BE2C (cell line): ENCODE results near the gene SP7.
A peak's percentile ranks its signal among the peaks of the same experiment; 100 is the strongest.
"Not testable (repeated sequence)": the region's sequence is repeated elsewhere in the genome, so short reads cannot be mapped to it uniquely, and the experiment has no call there.

ENCODE experiments used
- DNase-seq: peaks from one replicate; pipeline ENCODE4 v3.0.0-alpha.2; 2020
- H3K27me3 ChIP-seq: fragments of 250-450 bp; sonication (Bioruptor Pico); 2 replicates; pipeline ENCODE4 v1.5.1; 2020; ENCODE audit warnings: mild to moderate bottlenecking
- H3K36me3 ChIP-seq: fragments of 250-450 bp; sonication (Bioruptor Pico); 2 replicates; pipeline ENCODE4 v1.5.1; 2020; ENCODE audit warnings: mild to moderate bottlenecking
- H3K4me1 ChIP-seq: fragments of 250-450 bp; sonication (Bioruptor Pico); 2 replicates; pipeline ENCODE4 v1.5.1; 2020
- H3K4me3 ChIP-seq: 2 replicates; pipeline ENCODE4 v1.5.1; 2011; ENCODE audit warnings: low read depth, low read length
- H3K9me3 ChIP-seq: fragments of 250-450 bp; sonication (Bioruptor Pico); 2 replicates; pipeline ENCODE4 v1.5.1; 2020
- TF ChIP-seq, protein P1 (sequence below): IDR thresholded peaks from 2 replicates; pipeline ENCODE4 v1.5.1; 2012; ENCODE audit warnings: mild to moderate bottlenecking, low read depth, low read length

Gene SP7

DNA sequence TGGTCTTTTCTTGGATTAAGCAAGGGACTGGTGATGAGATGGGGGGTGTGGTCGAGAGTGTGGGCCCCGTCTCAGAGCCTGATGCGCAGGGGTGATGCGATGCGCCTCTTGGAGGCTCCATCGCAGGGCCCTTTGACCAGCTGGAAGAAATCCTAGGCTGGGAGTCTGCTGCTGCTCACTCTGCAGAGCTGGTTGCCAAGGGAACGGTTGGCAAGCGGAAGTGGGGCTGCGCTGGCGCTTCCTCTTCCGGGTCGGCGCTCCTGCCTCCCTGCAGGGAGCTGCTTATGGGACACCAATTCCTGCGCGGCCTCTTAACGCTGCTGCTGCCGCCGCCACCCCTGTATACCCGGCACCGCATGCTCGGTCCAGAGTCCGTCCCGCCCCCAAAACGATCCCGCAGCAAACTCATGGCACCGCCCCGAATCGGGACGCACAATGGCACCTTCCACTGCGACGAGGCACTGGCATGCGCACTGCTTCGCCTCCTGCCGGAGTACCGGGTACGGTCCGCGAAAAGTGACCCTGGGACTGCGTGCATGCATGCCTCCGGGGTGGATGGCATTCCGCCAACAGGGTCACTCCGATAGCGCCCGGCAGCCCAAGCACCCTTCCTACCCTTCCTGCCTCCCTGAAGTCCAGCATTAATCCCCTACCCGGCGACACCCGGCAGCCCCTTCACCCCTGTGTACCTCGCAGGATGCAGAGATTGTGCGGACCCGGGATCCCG, 36.5 kb downstream of the SP7 start, which contains the start of gene MYG1:
TSS of gene MYG1 (plus strand) at position 242 of the 727 bp plus-strand sequence. CDS start at position 285, 43 bp downstream.
- TF ChIP-seq, protein P1, sequence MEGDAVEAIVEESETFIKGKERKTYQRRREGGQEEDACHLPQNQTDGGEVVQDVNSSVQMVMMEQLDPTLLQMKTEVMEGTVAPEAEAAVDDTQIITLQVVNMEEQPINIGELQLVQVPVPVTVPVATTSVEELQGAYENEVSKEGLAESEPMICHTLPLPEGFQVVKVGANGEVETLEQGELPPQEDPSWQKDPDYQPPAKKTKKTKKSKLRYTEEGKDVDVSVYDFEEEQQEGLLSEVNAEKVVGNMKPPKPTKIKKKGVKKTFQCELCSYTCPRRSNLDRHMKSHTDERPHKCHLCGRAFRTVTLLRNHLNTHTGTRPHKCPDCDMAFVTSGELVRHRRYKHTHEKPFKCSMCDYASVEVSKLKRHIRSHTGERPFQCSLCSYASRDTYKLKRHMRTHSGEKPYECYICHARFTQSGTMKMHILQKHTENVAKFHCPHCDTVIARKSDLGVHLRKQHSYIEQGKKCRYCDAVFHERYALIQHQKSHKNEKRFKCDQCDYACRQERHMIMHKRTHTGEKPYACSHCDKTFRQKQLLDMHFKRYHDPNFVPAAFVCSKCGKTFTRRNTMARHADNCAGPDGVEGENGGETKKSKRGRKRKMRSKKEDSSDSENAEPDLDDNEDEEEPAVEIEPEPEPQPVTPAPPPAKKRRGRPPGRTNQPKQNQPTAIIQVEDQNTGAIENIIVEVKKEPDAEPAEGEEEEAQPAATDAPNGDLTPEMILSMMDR: peak; percentile 25; the same call in 1 of the 2 replicates
- Histone ChIP-seq H3K9me3 (no peaks in the 10 kb centered on the region), H3K4me3 (peak within 1 kb of the TSS; percentile 97), H3K4me1 (peaks cover 3% of the 10 kb centered on the region), H3K36me3 (peaks cover 33% of the 10 kb centered on the region), H3K27me3 (no peaks in the 10 kb centered on the region)
- peak; percentile 95 for DNase-seq

DNA sequence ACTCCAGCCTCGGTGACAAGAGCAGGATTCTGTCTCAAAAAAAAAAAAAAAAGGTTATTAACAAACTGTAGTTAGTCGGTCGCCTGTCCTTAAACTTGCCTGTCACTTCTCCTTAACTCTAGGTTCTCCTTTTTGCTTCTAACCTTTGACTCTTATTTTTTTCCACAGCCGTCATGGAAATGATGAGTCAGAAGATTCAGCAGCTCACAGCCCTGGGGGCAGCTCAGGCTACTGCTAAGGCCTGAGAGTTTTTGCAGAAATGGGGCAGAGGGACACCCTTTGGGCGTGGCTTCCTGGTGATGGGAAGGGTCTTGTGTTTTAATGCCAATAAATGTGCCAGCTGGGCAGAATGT, 37.1 kb downstream of the SP7 start:
- H3K36me3 ChIP-seq: peaks cover 38% of the 10 kb centered on the region
- TF ChIP-seq, protein P1: no peak
- peaks cover 3% of the 10 kb centered on the region for H3K4me1 ChIP-seq
- H3K4me3 ChIP-seq: peak overlapping the region; percentile 97
- no peaks in the 10 kb centered on the region for H3K27me3 ChIP-seq
- DNase-seq: no peak
- H3K9me3 ChIP-seq: no peaks in the 10 kb centered on the region

DNA sequence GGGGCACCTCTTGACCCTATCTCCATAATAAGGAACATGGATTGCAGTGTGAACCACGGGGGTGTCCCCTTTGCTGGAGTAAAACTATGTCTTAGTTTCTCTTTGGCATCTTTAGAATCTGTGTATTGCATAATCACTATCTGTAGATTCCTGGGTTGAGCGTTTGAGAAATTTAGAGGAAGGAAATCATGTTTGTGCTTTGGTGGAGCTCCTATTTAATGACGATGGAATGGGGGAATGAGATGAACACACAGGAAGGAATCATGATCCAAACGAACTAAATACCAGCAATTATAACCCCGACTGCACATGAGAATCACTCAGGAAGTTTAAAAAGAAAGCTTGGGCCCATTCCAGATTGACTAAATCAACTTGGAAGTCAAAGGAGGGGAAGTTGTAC, 38.0 kb downstream of the SP7 start:
- no peak for DNase-seq
- TF ChIP-seq, protein P1: no peak
- Histone ChIP-seq H3K4me1 (peaks cover 3% of the 10 kb centered on the region), H3K4me3 (no peak overlapping the region), H3K36me3 (peaks cover 40% of the 10 kb centered on the region), H3K9me3 (no peaks in the 10 kb centered on the region), H3K27me3 (no peaks in the 10 kb centered on the region)

DNA sequence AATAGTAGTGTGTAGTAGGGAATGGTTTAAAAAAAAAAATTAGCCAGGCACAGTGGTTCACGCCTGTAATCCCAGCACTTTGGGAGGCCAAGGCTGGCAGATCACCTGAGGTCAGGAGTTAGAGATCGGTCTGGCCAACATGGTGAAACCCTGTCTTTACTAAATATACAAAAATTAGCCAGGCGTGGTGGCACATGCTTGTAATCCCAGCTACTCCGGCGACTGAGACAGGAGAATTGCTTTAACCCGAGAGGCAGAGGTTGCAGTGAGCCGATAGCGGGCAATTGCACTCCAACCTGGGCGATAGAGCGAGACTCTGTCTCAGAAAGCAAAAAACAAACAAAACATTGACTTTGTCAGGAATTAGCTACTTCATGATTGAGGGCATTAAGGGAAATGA, 39.0 kb downstream of the SP7 start:
- H3K4me3 ChIP-seq, DNase-seq, H3K4me1 ChIP-seq, H3K9me3 ChIP-seq, H3K27me3 ChIP-seq: not testable (repeated sequence)
- H3K36me3 ChIP-seq: peaks cover 42% of the 10 kb centered on the region

DNA sequence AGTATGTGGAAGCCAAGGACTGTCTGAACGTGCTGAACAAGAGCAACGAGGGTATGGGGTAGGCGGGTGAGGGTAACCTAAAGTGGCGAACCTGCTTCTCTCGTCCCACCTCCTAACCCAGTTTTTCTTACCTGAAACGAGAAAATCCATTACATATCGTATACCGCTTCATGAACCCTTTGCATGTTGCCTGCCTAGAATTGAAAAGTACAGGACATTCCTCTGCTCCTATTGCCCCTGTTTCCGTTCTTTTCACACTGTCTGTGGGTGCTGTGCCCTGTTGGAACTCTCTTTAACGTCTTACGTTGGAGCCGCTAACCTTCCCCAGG, 40.3 kb downstream of the SP7 start:
- H3K4me3 ChIP-seq: peak overlapping the region; percentile 100
- H3K4me1 ChIP-seq: peaks cover 3% of the 10 kb centered on the region
- peaks cover 40% of the 10 kb centered on the region for H3K36me3 ChIP-seq
- no peaks in the 10 kb centered on the region for H3K27me3 ChIP-seq
- TF ChIP-seq, protein P1: no peak
- DNase-seq: no peak
- no peaks in the 10 kb centered on the region for H3K9me3 ChIP-seq

DNA sequence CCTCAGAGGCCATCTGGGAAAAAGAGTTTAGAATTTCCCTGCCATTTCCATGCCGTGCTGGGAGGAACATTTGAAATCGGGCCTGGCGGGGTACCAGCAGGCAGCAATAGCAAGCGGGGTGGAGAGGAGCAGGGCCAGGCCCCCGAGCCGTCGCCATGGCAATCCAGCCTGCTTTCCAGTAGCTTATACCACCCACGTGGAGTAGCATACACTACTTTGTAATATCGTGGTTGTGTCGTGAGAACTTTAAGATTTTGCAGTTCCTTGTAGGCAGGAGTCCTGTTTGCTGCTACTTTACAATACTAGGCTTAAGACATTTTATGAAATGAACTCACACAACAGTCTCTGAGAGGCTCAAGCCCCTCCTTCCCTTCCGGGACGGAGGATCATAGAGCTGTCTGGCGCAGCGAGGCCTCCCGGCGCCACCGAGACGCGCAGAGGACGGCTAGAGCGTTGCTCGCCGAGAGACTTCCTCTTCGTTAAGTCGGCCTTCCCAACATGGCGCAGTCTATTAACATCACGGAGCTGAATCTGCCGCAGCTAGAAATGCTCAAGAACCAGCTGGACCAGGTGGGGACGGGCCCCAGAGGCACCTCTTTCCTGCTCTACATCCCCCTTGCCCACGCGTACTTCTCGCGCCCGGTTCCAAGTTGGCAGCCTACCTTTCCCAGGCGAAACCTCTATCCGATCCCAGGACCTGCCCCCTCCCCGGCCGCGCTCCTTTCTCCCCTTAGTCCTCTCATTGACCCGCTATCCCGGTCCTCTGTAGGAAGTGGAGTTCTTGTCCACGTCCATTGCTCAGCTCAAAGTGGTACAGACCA, 40.9 kb downstream of the SP7 start, which contains the start of gene PFDN5:
TSS of gene PFDN5 (plus strand) at position 473 of the 821 bp plus-strand sequence. CDS start at position 499, 26 bp downstream.
- peaks cover 3% of the 10 kb centered on the region for H3K4me1 ChIP-seq
- DNase-seq: peak; percentile 91
- H3K4me3 ChIP-seq: peak within 1 kb of the TSS; percentile 100
- no peaks in the 10 kb centered on the region for H3K9me3 ChIP-seq
- H3K27me3 ChIP-seq: no peaks in the 10 kb centered on the region
- TF ChIP-seq, protein P1: no peak
- peaks cover 43% of the 10 kb centered on the region for H3K36me3 ChIP-seq
